Activated CD4-positive, alpha-beta T cell treated with anti-CD3 and anti-CD28 coated beads, Interleukin-2, amount 10 ng/mL, durations not matched to agents 7 days and 5 days (primary cell): ENCODE data around the gene MYO16. TPM values are rescaled to one million over a fixed set of nuclear protein-coding genes. Genes with fewer than 3 reads are reported as not detected.

Experiments
- CTCF ChIA-PET: fragments of 350-600 bp; sonication (Branson Sonifier 250); formaldehyde crosslinking; loops from one replicate; lab custom pipeline; 2021; ENCODE audit warnings: antibody characterized with exemption; lab: Charles Lee
- POLR2A ChIA-PET: fragments of 350-600 bp; sonication (Branson Sonifier 250); formaldehyde crosslinking; loops from one replicate; lab custom pipeline; 2021; ENCODE audit warnings: antibody characterized with exemption; lab: Charles Lee
- DNase-seq: peaks from one replicate; pipeline ENCODE4 v3.0.0-alpha.2; 2020
- H3K27ac Mint-ChIP-seq: one replicate; pipeline ENCODE4 v1.8.0; 2021; ENCODE audit warnings: mild to moderate bottlenecking, moderate library complexity, mixed read lengths
- H3K27me3 Mint-ChIP-seq: one replicate; pipeline ENCODE4 v1.8.0; 2021; ENCODE audit warnings: mixed read lengths
- H3K36me3 Mint-ChIP-seq: one replicate; pipeline ENCODE4 v1.8.0; 2021; ENCODE audit warnings: low read depth, mixed read lengths
- H3K4me1 Mint-ChIP-seq: one replicate; pipeline ENCODE4 v1.8.0; 2021; ENCODE audit warnings: mixed read lengths
- H3K4me3 Mint-ChIP-seq: one replicate; pipeline ENCODE4 v1.8.0; 2021; ENCODE audit warnings: mild to moderate bottlenecking, moderate library complexity, mixed read lengths
- H3K9me3 Mint-ChIP-seq: one replicate; pipeline ENCODE4 v1.8.0; 2021; ENCODE audit warnings: mixed read lengths
- total RNA-seq, 2 experiments: library from RNA; stranded (reverse); gene quantifications; one replicate each; pipeline ENCODE4 v1.2.3, GENCODE V29; 2021

The MYO16 gene
- total RNA-seq, 2 experiments from 2014 or later, result not detected

DNA sequence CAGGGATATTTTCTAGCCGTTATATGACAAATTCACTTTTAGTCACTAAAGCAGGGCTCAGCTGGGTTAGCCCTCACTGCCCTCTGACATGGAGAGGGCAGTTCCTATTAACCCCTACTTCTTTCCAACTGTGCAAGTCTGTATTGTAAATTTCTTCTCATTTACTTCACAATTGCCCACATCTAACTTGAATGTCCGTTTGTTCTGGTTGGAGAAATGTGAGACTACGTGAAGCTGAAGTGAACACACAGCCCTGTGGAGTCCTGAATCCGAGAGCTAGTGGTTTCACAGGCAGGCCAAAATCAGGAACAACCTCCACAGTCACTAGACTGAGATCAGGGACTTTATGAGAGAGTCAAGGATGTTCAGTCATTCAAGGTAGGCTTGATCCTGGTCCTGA lies 4.4 kb upstream of the MYO16 start:
- Mint-ChIP-seq H3K27me3 (no peaks in the 10 kb centered on the region), H3K4me3 (no peak overlapping the region), H3K27ac (no peak overlapping the region), H3K4me1 (no peaks in the 10 kb centered on the region), H3K9me3 (no peaks in the 10 kb centered on the region), H3K36me3 (no peaks in the 10 kb centered on the region)
- DNase-seq, result no peak
- POLR2A ChIA-PET, result no interaction called here
- CTCF ChIA-PET, result no interaction called here

DNA sequence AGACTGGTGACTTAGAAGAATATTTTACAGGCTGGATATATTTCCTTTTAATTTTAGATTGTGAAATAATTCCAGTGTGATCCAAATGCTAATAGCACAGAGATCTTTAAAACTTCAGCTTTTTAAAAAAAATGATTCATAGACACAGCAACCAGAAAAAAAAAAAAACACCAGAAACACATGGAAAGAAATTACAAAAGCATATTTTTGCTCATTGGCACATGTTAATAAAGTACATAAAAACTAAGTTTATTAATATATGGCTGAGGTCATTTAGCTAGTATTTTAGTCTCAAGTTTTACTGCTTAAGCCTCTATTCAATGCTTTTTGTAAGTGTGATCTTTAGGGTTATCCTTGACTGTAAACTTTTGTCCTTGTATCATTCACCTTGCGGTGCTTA lies 577 bp downstream of the MYO16 start:
- DNase-seq, result no peak
- H3K27ac Mint-ChIP-seq, result no peak overlapping the region
- POLR2A ChIA-PET, result no interaction called here
- CTCF ChIA-PET, result no interaction called here
- no peaks in the 10 kb centered on the region for H3K9me3 Mint-ChIP-seq
- no peaks in the 10 kb centered on the region for H3K27me3 Mint-ChIP-seq
- no peaks in the 10 kb centered on the region for H3K4me1 Mint-ChIP-seq
- H3K4me3 Mint-ChIP-seq, result no peak overlapping the region
- no peaks in the 10 kb centered on the region for H3K36me3 Mint-ChIP-seq

DNA sequence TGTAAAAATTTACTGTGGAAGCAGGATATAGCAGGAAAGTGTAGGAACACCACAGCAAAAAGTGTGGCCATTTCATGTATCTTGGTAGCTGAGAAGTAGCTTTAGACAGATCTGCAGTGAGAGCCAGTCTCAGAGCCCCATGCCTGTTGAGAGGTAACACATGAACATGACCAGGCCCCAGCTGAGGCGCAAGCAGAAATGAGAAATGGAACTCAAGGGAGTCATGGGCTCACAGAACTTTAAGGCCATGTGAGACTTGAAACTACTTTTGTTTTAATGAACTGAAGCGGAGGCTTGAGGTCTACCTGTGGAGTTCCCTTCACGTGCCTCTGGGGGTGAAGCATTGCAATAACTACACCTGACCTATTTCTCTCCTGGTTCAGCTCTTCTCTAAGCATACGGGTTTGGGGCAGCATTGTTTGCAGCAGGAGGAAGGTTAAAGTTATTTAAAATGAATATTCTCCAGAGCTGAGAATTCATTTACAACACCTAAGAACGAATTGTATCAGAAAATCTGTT lies 3.3 kb downstream of the MYO16 start:
- ChIA-PET POLR2A (no interaction called here), CTCF (no interaction called here)
- DNase-seq, result no peak
- no peaks in the 10 kb centered on the region for H3K27me3 Mint-ChIP-seq
- H3K36me3 Mint-ChIP-seq, result no peaks in the 10 kb centered on the region
- no peak overlapping the region for H3K4me3 Mint-ChIP-seq
- no peak overlapping the region for H3K27ac Mint-ChIP-seq
- H3K4me1 Mint-ChIP-seq, result no peaks in the 10 kb centered on the region
- no peaks in the 10 kb centered on the region for H3K9me3 Mint-ChIP-seq

DNA sequence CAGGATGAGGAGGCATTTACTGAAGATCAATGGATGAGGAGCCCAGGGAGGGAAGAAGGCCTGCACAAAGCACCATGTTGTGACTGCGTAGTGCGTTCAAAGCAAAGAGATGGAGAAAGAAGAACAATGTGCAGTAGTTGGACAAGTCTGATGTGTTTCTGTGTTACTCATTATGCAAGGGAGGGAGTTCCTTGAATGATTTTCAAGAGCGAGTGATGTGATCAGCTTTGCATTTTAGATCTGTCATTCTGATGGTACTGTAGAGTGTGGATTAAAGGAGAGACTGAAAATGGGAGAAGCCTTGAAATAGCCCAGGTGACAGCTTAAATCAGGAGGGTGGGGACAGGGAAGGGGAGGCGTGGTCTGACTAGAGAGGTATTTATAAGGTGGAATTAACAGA lies 9.5 kb downstream of the MYO16 start:
- CTCF ChIA-PET, result no interaction called here
- no peaks in the 10 kb centered on the region for H3K9me3 Mint-ChIP-seq
- no peak for DNase-seq
- H3K27me3 Mint-ChIP-seq, result no peaks in the 10 kb centered on the region
- H3K4me1 Mint-ChIP-seq, result no peaks in the 10 kb centered on the region
- H3K4me3 Mint-ChIP-seq, result no peak overlapping the region
- H3K36me3 Mint-ChIP-seq, result no peaks in the 10 kb centered on the region
- POLR2A ChIA-PET, result no interaction called here
- no peak overlapping the region for H3K27ac Mint-ChIP-seq

DNA sequence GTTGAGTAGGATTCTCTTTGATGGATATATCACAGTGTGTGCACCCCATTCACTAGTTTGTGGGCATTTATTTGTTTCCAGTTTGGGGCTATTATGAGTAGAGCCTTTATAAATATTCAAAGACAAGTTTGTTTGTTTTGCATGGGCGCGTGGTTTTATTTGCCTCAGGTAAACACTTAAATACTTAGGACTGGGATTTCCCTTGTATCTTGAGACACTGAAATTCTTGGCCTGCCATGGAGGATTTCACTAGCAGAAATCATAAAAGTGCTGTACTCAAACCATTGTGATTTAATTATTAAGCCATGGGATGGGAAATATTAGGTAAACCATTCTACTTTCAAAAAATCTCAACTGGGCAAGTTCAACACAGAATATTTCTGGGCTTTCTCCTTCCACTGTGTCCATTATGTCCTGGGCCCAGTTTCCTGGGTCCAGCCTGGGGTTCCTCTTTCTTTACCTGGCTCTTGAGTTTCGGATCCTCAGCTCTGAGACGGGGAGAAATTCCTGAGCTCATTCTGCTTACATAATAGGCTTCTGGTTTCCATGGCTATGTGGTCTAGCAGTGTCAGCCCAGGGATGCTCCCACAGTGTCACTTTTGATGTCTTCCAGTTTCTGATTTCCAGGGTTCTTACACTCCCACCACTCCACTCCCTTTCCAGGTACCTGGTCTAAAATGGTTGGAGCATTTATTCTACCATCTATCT lies 14.4 kb downstream of the MYO16 start:
- DNase-seq, result no peak
- Mint-ChIP-seq H3K36me3 (no peaks in the 10 kb centered on the region), H3K4me3 (no peak overlapping the region), H3K27ac (no peak overlapping the region), H3K4me1 (no peaks in the 10 kb centered on the region), H3K9me3 (peaks cover 2% of the 10 kb centered on the region), H3K27me3 (no peaks in the 10 kb centered on the region)
- CTCF ChIA-PET, result no interaction called here
- POLR2A ChIA-PET, result no interaction called here

DNA sequence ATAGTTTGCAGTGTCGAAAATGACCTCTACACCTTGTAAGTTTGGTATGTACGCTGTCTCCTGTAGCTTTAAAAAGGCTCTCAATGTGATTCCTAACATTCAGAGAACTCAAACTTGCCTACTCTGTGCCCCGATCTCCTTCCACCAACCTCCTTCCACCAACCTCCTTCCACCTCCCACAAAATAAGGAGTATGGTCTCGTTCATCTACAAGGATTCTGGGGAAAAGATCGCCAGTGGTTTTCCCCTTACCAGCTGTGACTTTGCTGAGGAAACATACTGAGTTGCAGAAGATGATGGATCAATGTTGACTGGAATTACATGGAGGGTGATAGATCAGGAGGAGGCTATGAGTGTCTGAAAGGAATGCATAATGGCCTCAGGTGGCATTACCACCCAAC lies 16.0 kb downstream of the MYO16 start:
- Mint-ChIP-seq H3K4me1 (no peaks in the 10 kb centered on the region), H3K4me3 (no peak overlapping the region), H3K27ac (no peak overlapping the region), H3K9me3 (peaks cover 2% of the 10 kb centered on the region), H3K27me3 (no peaks in the 10 kb centered on the region), H3K36me3 (no peaks in the 10 kb centered on the region)
- ChIA-PET CTCF (no interaction called here), POLR2A (no interaction called here)
- no peak for DNase-seq

DNA sequence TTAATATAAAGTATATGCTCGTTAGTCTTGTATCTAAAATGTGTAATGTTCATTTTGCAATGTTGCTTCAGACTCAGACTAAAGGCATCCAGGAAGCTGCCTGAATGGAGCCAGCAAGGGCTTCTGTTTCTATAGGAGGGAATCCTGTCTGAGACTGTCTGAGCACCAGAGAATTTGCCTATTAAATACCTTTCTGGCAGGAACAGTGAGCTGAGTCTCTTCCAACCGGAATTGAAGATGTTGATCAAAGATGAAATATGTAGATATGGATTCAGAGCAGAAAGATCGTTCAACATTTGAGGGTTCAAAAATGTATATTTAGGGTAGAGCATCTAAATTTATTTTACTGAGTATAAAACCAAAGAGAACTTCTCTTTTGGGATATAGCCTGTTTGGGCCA lies 20.9 kb downstream of the MYO16 start:
- Mint-ChIP-seq H3K9me3 (no peaks in the 10 kb centered on the region), H3K4me1 (no peaks in the 10 kb centered on the region), H3K4me3 (no peak overlapping the region), H3K27ac (no peak overlapping the region), H3K27me3 (no peaks in the 10 kb centered on the region), H3K36me3 (no peaks in the 10 kb centered on the region)
- CTCF ChIA-PET, result no interaction called here
- POLR2A ChIA-PET, result no interaction called here
- no peak for DNase-seq

DNA sequence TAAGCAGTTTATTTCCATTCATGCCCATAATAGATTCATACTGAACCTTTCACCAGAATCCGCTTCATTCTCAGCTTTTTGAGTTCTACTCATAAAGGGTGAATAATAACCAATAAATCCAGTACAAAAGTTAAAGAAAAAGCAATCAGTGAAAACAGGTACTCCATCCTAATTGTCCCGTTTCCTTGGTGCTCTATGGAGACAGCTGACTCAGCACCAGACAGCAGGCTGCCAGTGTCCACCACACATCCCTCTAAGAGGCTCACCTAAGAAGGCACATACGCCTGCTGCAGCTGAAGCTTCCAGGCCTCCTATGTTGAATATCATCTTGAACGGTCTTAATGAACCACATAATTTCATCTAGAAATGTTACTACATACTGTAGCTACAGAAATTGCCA lies 27.3 kb downstream of the MYO16 start:
- H3K9me3 Mint-ChIP-seq, result no peaks in the 10 kb centered on the region
- no peak overlapping the region for H3K4me3 Mint-ChIP-seq
- CTCF ChIA-PET, result no interaction called here
- DNase-seq, result no peak
- no peaks in the 10 kb centered on the region for H3K4me1 Mint-ChIP-seq
- no peaks in the 10 kb centered on the region for H3K27me3 Mint-ChIP-seq
- H3K36me3 Mint-ChIP-seq, result no peaks in the 10 kb centered on the region
- POLR2A ChIA-PET, result no interaction called here
- no peak overlapping the region for H3K27ac Mint-ChIP-seq

DNA sequence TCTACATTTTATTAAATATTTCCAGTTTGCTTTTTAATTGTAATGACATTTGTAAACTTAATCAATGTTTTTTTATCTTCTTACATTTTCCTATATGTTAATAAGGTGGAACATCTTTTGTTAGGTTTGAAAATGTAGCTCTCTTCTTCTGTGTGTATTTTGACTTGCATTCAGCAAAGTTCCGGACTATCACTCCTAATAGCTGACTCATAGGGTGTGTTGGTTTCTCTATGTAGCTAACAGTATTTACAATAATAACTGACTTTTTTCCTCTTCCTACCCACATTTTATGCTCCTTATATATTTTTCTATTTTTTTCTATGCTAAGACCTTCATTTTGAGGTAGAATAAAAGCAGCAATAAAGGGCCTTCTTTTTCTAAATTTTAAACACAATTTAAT lies 28.1 kb downstream of the MYO16 start:
- ChIA-PET POLR2A (no interaction called here), CTCF (no interaction called here)
- no peak for DNase-seq
- Mint-ChIP-seq H3K4me3 (no peak overlapping the region), H3K4me1 (no peaks in the 10 kb centered on the region), H3K27ac (no peak overlapping the region), H3K36me3 (no peaks in the 10 kb centered on the region), H3K27me3 (no peaks in the 10 kb centered on the region), H3K9me3 (no peaks in the 10 kb centered on the region)

DNA sequence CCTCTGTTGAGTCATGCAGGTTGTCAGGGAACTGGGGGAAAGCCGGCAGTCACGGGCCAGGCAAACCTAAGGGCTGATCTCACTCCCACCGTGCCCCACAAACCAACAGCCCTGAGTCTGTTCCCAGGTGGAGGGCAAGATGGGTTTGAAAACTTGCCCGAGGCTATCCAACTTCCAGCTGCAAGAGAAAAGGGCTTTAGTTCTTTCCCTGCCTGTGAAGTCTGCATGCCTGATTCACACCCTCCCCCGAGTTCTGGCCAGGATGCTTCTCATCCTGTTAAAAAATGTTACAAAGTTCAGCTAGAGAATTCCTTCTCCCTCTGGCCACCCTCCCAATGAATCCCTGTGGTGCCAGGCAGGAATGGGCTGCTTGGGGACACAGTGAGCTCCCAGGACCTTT lies 33.1 kb downstream of the MYO16 start:
- ChIA-PET CTCF (no interaction called here), POLR2A (no interaction called here)
- no peak overlapping the region for H3K4me3 Mint-ChIP-seq
- H3K27me3 Mint-ChIP-seq, result no peaks in the 10 kb centered on the region
- no peaks in the 10 kb centered on the region for H3K9me3 Mint-ChIP-seq
- H3K27ac Mint-ChIP-seq, result no peak overlapping the region
- H3K36me3 Mint-ChIP-seq, result no peaks in the 10 kb centered on the region
- H3K4me1 Mint-ChIP-seq, result no peaks in the 10 kb centered on the region
- DNase-seq, result no peak

DNA sequence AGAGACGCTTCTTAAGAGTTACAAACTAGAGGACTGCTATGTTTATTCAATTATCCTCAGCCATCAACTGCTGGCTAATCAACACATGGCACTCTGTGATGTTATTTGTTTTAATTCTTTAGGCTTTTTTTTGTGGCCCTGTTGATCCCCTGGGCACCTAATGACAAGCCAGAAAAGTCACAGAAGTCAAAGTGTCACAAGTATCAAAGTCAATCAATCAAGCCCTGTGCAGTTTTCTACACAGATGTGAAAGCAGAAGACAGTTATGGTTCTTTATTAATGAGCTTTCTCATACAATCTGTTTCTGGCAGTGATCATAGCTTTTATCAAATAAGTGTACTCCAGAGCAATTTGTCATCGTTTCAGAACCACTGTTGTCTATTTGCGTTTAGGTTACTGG lies 34.3 kb downstream of the MYO16 start:
- no peaks in the 10 kb centered on the region for H3K4me1 Mint-ChIP-seq
- no peaks in the 10 kb centered on the region for H3K9me3 Mint-ChIP-seq
- no peak for DNase-seq
- no peak overlapping the region for H3K4me3 Mint-ChIP-seq
- H3K27ac Mint-ChIP-seq, result no peak overlapping the region
- POLR2A ChIA-PET, result no interaction called here
- CTCF ChIA-PET, result no interaction called here
- H3K27me3 Mint-ChIP-seq, result no peaks in the 10 kb centered on the region
- no peaks in the 10 kb centered on the region for H3K36me3 Mint-ChIP-seq

DNA sequence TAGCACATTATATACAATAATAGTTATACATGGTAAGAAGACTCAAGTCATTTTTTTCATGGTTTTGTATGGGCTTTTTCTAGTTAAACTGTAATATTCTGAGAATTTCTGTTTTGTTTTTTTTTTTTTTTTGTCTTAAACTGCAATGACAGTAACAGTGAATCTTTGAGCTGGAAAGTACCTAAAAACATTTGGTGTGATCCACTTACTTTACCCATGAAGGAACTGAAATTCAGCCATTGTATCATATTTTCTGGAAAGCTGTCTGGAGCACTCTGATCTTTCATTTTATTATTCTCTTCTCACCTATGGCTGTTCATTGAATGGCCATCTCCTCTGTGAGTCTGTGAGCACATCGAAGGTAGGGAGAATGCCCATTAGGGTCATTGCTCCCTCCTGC lies 37.8 kb downstream of the MYO16 start:
- H3K4me1 Mint-ChIP-seq, result no peaks in the 10 kb centered on the region
- ChIA-PET CTCF (no interaction called here), POLR2A (no interaction called here)
- H3K4me3 Mint-ChIP-seq, result no peak overlapping the region
- no peaks in the 10 kb centered on the region for H3K27me3 Mint-ChIP-seq
- H3K9me3 Mint-ChIP-seq, result no peaks in the 10 kb centered on the region
- no peak for DNase-seq
- H3K36me3 Mint-ChIP-seq, result no peaks in the 10 kb centered on the region
- no peak overlapping the region for H3K27ac Mint-ChIP-seq

DNA sequence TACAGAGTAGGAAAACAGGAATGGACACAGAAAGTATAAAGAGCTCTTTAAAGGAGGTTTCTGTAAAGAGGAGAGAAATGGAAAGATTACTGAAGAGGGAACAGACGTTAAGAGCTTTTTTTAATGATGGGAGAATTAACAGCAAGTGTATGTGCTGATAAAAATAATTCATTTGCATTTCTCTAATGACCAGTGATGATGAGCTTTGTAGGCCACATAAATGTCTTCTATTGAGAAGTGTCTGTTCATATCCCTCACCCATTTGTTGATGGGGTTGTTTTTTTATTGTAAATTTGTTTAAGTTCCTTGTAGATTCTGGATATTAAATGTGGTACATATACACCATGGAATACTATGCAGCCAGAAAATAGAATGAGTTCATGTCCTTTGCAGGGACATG lies 40.0 kb downstream of the MYO16 start:
- CTCF ChIA-PET, result no interaction called here
- POLR2A ChIA-PET, result no interaction called here
- Mint-ChIP-seq H3K9me3 (no peaks in the 10 kb centered on the region), H3K4me1 (no peaks in the 10 kb centered on the region), H3K36me3 (no peaks in the 10 kb centered on the region), H3K4me3 (no peak overlapping the region), H3K27me3 (no peaks in the 10 kb centered on the region), H3K27ac (no peak overlapping the region)
- DNase-seq, result no peak

DNA sequence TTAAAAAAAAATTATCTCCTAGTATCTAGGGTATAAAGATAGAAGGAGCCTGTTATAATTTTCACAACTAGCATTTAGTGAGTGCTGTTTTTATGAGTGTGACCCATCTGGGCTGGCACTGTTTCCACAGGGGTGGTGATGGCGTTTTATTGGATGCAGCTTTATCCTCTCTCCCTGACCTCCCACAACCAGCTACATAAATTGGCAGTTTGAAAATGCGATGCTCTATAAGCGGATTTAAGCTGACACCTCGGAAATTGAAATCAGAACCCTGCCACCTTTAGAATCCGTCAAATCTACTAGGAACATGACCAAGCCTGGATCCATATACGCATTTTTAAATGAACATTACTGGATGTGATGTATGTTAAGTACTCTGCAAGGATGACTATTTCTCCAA lies 44.9 kb downstream of the MYO16 start:
- no peaks in the 10 kb centered on the region for H3K27me3 Mint-ChIP-seq
- H3K4me1 Mint-ChIP-seq, result no peaks in the 10 kb centered on the region
- ChIA-PET CTCF (no interaction called here), POLR2A (no interaction called here)
- no peak overlapping the region for H3K27ac Mint-ChIP-seq
- no peak overlapping the region for H3K4me3 Mint-ChIP-seq
- no peak for DNase-seq
- no peaks in the 10 kb centered on the region for H3K36me3 Mint-ChIP-seq
- H3K9me3 Mint-ChIP-seq, result no peaks in the 10 kb centered on the region
